Mucosa of stomach (tissue), 1 donor: ENCODE measurements around the gene RAB43.
"Not testable (repeated sequence)": the region's sequence is repeated elsewhere in the genome, so short reads cannot be mapped to it uniquely, and the experiment has no call there.

ENCODE experiments used
- H3K27me3 ChIP-seq: one replicate; pipeline ENCODE4 v1.7.0; 2013; ENCODE audit warnings: mild to moderate bottlenecking, low read length; ENCODE audit not compliant: control insufficient read depth, insufficient read depth
- H3K36me3 ChIP-seq: one replicate; pipeline ENCODE4 v1.7.0; 2013; ENCODE audit warnings: low read length; ENCODE audit not compliant: control insufficient read depth, insufficient read depth
- H3K4me1 ChIP-seq: one replicate; pipeline ENCODE4 v1.7.0; 2013; ENCODE audit warnings: mild to moderate bottlenecking, low read length; ENCODE audit not compliant: control insufficient read depth, insufficient read depth
- H3K4me3 ChIP-seq: one replicate; pipeline ENCODE4 v1.7.0; 2013; ENCODE audit warnings: low read length
- H3K9ac ChIP-seq: one replicate; pipeline ENCODE4 v1.7.0; 2013; ENCODE audit warnings: mild to moderate bottlenecking, low read length, moderate library complexity
- H3K9me3 ChIP-seq: one replicate; pipeline ENCODE4 v1.7.0; 2013; ENCODE audit warnings: mild to moderate bottlenecking, low read length, moderate library complexity; ENCODE audit not compliant: control insufficient read depth
- donor health status: Pancreatic carcinoma.

The RAB43 gene

GRCh38 chr3:129103296-129103695, 18.3 kb downstream of the RAB43 start:
- no peaks in the 10 kb centered on the region for H3K27me3 ChIP-seq
- H3K4me1 ChIP-seq, result no peaks in the 10 kb centered on the region
- no peaks in the 10 kb centered on the region for H3K36me3 ChIP-seq
- no peaks in the 10 kb centered on the region for H3K9me3 ChIP-seq
- no peak overlapping the region for H3K4me3 ChIP-seq
- no peak overlapping the region for H3K9ac ChIP-seq

DNA sequence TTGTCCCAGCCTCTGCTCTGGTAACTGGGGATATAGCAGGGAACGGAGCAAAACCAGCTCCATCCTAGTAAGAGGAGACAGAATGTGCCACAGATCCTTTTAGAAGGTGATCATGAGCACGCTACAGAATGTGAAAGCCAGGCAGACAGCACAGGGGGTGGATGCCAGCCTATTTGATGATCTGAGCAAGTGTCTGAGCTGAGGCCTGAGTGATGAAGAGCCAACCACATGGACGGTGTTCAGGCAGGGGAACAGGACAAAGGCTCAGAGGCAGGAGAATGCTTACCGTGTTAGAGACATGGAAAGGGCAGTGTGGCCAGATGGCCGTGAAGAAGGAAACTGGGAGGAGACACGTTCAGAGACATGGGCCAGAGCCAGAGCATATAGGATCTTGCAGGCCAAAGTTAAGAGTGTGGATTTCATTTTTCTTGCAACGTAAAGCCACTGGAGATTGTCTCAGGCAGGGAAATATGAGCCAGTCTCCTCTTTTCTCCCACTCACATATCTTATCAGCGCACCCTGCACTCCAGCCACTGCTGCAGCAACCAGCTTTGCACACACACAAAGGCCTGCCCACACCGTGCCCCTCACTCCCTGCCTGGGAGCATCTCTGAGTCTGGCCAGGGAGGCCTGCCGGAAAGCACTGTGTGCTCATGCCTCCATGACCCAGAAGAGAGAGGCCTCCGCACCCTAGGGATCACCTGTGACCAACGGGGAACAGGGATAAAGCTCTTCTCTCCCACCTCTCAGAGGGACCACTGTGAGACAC, 20.1 kb downstream of the RAB43 start:
- H3K36me3 ChIP-seq, result no peaks in the 10 kb centered on the region
- no peaks in the 10 kb centered on the region for H3K9me3 ChIP-seq
- H3K9ac ChIP-seq, result no peak overlapping the region
- H3K27me3 ChIP-seq, result no peaks in the 10 kb centered on the region
- no peak overlapping the region for H3K4me3 ChIP-seq
- H3K4me1 ChIP-seq, result no peaks in the 10 kb centered on the region

GRCh38 chr3:129100274-129100673, 21.3 kb downstream of the RAB43 start:
- Histone ChIP-seq H3K9ac (no peak overlapping the region), H3K4me3 (no peak overlapping the region), H3K4me1 (no peaks in the 10 kb centered on the region), H3K9me3 (no peaks in the 10 kb centered on the region), H3K36me3 (no peaks in the 10 kb centered on the region), H3K27me3 (no peaks in the 10 kb centered on the region)

GRCh38 chr3:129095285-129095684, 26.3 kb downstream of the RAB43 start:
- no peaks in the 10 kb centered on the region for H3K9me3 ChIP-seq
- no peak overlapping the region for H3K4me3 ChIP-seq
- no peaks in the 10 kb centered on the region for H3K27me3 ChIP-seq
- no peaks in the 10 kb centered on the region for H3K36me3 ChIP-seq
- H3K9ac ChIP-seq, result no peak overlapping the region
- H3K4me1 ChIP-seq, result no peaks in the 10 kb centered on the region

DNA sequence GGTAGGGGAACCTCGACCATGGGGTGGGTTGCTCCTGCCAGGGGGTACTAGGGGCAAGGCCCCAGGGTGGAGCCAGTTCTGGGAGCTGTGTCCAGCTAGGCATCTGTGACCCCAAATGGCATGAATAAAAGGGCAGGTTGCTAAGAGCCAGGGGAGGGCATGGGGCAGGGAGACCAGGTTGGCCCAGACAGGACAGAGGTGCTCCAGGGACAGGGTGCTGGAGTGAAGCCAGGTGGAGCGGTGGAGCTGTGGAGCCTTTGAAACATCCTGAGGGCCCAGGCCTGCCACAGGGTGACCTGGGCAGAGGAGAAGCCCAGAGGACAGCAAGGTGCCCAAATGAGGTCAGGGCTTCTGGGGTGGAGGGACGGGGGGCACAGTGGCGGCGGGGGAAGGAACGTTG, 33.3 kb downstream of the RAB43 start:
- not testable (repeated sequence) for H3K36me3 ChIP-seq, H3K9ac ChIP-seq, H3K4me1 ChIP-seq

DNA sequence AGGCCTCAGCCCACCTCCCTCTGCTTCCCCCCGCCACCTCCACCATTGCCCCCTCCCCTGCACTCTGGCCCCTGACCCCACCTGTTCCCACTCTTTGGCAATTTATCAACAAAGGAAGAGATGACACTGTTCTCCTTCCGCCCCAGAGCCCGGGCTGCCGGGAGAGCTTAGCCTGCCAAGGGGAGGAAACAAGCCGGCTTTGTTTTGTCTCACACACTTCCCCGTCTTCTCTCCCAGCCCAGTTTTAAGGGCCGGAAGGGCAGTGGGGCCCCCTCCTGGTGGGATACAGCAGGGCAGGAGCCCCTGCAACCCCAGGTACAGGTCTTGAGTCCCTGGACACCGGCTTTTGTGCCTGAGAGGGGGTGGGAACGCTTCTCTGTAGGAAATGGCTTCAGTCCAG, 33.7 kb downstream of the RAB43 start:
- H3K4me3 ChIP-seq, H3K9ac ChIP-seq, H3K27me3 ChIP-seq, H3K4me1 ChIP-seq, H3K9me3 ChIP-seq, H3K36me3 ChIP-seq: not testable (repeated sequence)

More for the DNA sequence above, 33.3 kb downstream of the RAB43 start:
- H3K27me3 ChIP-seq, H3K9me3 ChIP-seq, H3K4me3 ChIP-seq: not testable (repeated sequence)

- peaks cover 8% of the 10 kb centered on the region for H3K4me1 ChIP-seq
- no peaks in the 10 kb centered on the region for H3K27me3 ChIP-seq
- H3K9ac ChIP-seq, result peak overlapping the region; percentile 24
- H3K36me3 ChIP-seq, result no peaks in the 10 kb centered on the region
- no peaks in the 10 kb centered on the region for H3K9me3 ChIP-seq
- H3K4me3 ChIP-seq, result no peak overlapping the region
These were observed 34.4 kb downstream of the RAB43 start for GRCh38 chr3:129087138-129087702.

GRCh38 chr3:129085818-129086217, 35.8 kb downstream of the RAB43 start:
- no peaks in the 10 kb centered on the region for H3K36me3 ChIP-seq
- no peaks in the 10 kb centered on the region for H3K27me3 ChIP-seq
- H3K9ac ChIP-seq, result no peak overlapping the region
- H3K4me1 ChIP-seq, result peaks cover 8% of the 10 kb centered on the region
- H3K9me3 ChIP-seq, result no peaks in the 10 kb centered on the region
- H3K4me3 ChIP-seq, result no peak overlapping the region

GRCh38 chr3:129085165-129085715, 36.4 kb downstream of the RAB43 start:
- no peaks in the 10 kb centered on the region for H3K27me3 ChIP-seq
- no peaks in the 10 kb centered on the region for H3K36me3 ChIP-seq
- H3K9me3 ChIP-seq, result no peaks in the 10 kb centered on the region
- H3K4me3 ChIP-seq, result no peak overlapping the region
- H3K4me1 ChIP-seq, result peaks cover 8% of the 10 kb centered on the region
- no peak overlapping the region for H3K9ac ChIP-seq

DNA sequence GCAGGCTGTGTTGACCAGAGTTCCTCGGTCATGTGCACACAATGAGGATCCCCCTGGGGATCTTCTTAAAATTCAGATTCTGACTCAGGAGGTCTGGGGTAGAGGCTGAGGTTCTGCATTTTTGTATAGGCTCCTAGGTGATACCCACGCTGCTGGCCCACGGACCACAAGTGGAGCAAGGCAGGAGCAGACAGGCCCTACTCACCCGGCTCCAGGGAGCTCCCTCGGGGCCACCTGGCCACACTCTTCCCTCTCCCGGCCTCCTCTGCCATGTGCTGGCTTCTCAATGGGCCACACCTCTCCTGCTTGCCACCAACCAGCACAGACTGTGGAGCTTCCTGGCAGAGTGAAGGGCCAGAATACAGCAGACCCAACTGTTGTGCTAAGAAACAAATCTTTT, 37.1 kb downstream of the RAB43 start:
- Histone ChIP-seq H3K36me3 (no peaks in the 10 kb centered on the region), H3K9me3 (no peaks in the 10 kb centered on the region), H3K27me3 (no peaks in the 10 kb centered on the region), H3K9ac (no peak overlapping the region), H3K4me3 (no peak overlapping the region), H3K4me1 (peaks cover 8% of the 10 kb centered on the region)

DNA sequence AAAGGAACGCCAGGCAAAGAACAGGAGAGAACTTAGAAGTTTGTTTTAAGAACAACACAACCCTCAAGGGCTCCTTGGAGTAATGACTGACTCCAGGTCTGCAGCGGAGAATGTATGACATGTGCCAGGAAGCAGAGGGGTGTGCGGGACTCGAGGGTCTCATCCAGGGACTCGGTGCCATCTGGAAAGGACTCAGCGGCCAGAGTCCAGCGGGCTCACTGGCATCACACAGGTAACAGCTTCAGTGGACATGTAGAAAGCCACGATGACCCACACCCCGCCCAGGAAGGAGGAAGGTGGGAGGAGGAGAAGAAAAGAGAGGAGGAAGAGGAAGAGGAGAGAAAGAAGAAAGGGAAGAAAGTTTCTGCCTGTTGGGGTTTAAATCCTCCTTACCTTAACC, 39.6 kb downstream of the RAB43 start:
- no peaks in the 10 kb centered on the region for H3K9me3 ChIP-seq
- H3K9ac ChIP-seq, result no peak overlapping the region
- peaks cover 12% of the 10 kb centered on the region for H3K4me1 ChIP-seq
- no peaks in the 10 kb centered on the region for H3K36me3 ChIP-seq
- no peak overlapping the region for H3K4me3 ChIP-seq
- H3K27me3 ChIP-seq, result no peaks in the 10 kb centered on the region

DNA sequence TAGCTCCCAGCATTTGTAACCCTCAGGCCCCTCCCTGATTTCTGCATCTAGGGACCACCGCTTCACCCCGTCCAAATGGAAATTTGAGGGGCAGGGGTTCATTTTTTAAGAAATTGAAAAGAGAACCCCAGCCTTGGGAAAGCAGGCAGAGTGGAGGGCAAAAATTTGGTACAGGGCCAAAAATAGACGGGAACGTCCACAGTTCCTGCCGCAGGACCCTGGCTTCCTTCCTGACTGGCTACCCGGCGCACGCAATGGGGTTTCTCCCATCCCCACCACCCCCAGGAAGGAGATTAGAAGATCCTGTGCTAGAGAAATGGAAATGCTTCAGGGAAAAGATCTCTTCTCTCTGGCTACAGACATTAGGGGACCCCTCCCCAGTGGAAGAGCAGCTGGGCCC, 40.1 kb downstream of the RAB43 start:
- H3K36me3 ChIP-seq, result no peaks in the 10 kb centered on the region
- H3K9me3 ChIP-seq, result no peaks in the 10 kb centered on the region
- H3K27me3 ChIP-seq, result no peaks in the 10 kb centered on the region
- no peak overlapping the region for H3K4me3 ChIP-seq
- no peak overlapping the region for H3K9ac ChIP-seq
- peaks cover 10% of the 10 kb centered on the region for H3K4me1 ChIP-seq
